ENCODE measurements around the gene TTC3. TPM values are rescaled to one million over a fixed set of nuclear protein-coding genes. Genes with fewer than 3 reads are reported as not detected.

The TTC3 gene
- total and polyA plus RNA-seq, 2 experiments from 2014 or later, result 146 to 196 TPM

- Histone ChIP-seq H3K9me2 (replicated peaks; ENCODE audit: insufficient read depth) (no peaks in the 10 kb centered on the region), H3K4me1 (ENCODE audit: insufficient read depth) (no peaks in the 10 kb centered on the region), H2AFZ (no peak overlapping the region), H3K79me2 (peaks cover 3% of the 10 kb centered on the region), H3K36me3 (replicated peaks; ENCODE audit: insufficient read depth, low read depth) (no peaks in the 10 kb centered on the region), H3K27me3 (no peaks in the 10 kb centered on the region), H4K20me1 (ENCODE audit: insufficient read depth, poor library complexity, severe bottlenecking) (no peaks in the 10 kb centered on the region), H3K4me2 (no peak overlapping the region), H3K4me3 (no peak overlapping the region), H3K9me3 (ENCODE audit: low read depth) (no peaks in the 10 kb centered on the region), H3K27ac (no peak overlapping the region)
- DNase-seq (ENCODE audit: low spot score), result no peak
- TF ChIP-seq EZH2phosphoT487 (IDR thresholded peaks at IDR 0.05; ENCODE audit: low read depth, severe bottlenecking, unreplicated experiment) (no peak), CTCF (IDR thresholded peaks at IDR 0.05; ENCODE audit: poor library complexity) (no peak), EZH2 (IDR thresholded peaks at IDR 0.05; ENCODE audit: borderline replicate concordance) (no peak)
- 95% methylated on average over 9 of the region's 9 CpGs for WGBS (ENCODE audit: low lambda C conversion rate, missing lambda C conversion rate)
Observed at GRCh38 chr21:37233551-37234146, 160.6 kb downstream of the TTC3 start.

GRCh38 chr21:37237346-37237745 is 164.3 kb downstream of the TTC3 start:
- H3K4me3 ChIP-seq, result no peak overlapping the region
- H3K4me1 ChIP-seq (ENCODE audit: insufficient read depth), result no peaks in the 10 kb centered on the region
- TF ChIP-seq EZH2phosphoT487 (IDR thresholded peaks at IDR 0.05; ENCODE audit: low read depth, severe bottlenecking, unreplicated experiment) (no peak), CTCF (IDR thresholded peaks at IDR 0.05; ENCODE audit: poor library complexity) (no peak), EZH2 (IDR thresholded peaks at IDR 0.05; ENCODE audit: borderline replicate concordance) (no peak)
- H4K20me1 ChIP-seq (ENCODE audit: insufficient read depth, poor library complexity, severe bottlenecking), result no peaks in the 10 kb centered on the region
- no peaks in the 10 kb centered on the region for H3K9me2 ChIP-seq (replicated peaks; ENCODE audit: insufficient read depth)
- H3K27me3 ChIP-seq, result no peaks in the 10 kb centered on the region
- H3K4me2 ChIP-seq, result no peak overlapping the region
- peaks cover 31% of the 10 kb centered on the region for H3K79me2 ChIP-seq
- no peaks in the 10 kb centered on the region for H3K9me3 ChIP-seq (ENCODE audit: low read depth)
- DNase-seq (ENCODE audit: low spot score), result no peak
- no peak overlapping the region for H3K27ac ChIP-seq
- no peak overlapping the region for H2AFZ ChIP-seq
- 94% methylated on average over 2 of the region's 2 CpGs for WGBS (ENCODE audit: low lambda C conversion rate, missing lambda C conversion rate)
- no peaks in the 10 kb centered on the region for H3K36me3 ChIP-seq (replicated peaks; ENCODE audit: insufficient read depth, low read depth)

GRCh38 chr21:37237764-37238163 is 164.7 kb downstream of the TTC3 start:
- no peak for TF ChIP-seq EZH2 (IDR thresholded peaks at IDR 0.05; ENCODE audit: borderline replicate concordance)
- H3K9me3 ChIP-seq (ENCODE audit: low read depth), result no peaks in the 10 kb centered on the region
- no peak for DNase-seq (ENCODE audit: low spot score)
- no peak overlapping the region for H2AFZ ChIP-seq
- no peaks in the 10 kb centered on the region for H3K36me3 ChIP-seq (replicated peaks; ENCODE audit: insufficient read depth, low read depth)
- WGBS (ENCODE audit: low lambda C conversion rate, missing lambda C conversion rate), result 82% methylated on average over 4 of the region's 4 CpGs
- peaks cover 4% of the 10 kb centered on the region for H4K20me1 ChIP-seq (ENCODE audit: insufficient read depth, poor library complexity, severe bottlenecking)
- H3K4me2 ChIP-seq, result no peak overlapping the region
- H3K27me3 ChIP-seq, result no peaks in the 10 kb centered on the region
- H3K79me2 ChIP-seq, result peaks cover 35% of the 10 kb centered on the region
- H3K27ac ChIP-seq, result no peak overlapping the region
- no peak overlapping the region for H3K4me3 ChIP-seq
- H3K4me1 ChIP-seq (ENCODE audit: insufficient read depth), result no peaks in the 10 kb centered on the region
- H3K9me2 ChIP-seq (replicated peaks; ENCODE audit: insufficient read depth), result no peaks in the 10 kb centered on the region

GRCh38 chr21:37240978-37241377 is 167.9 kb downstream of the TTC3 start:
- no peak for TF ChIP-seq EZH2phosphoT487 (IDR thresholded peaks at IDR 0.05; ENCODE audit: low read depth, severe bottlenecking, unreplicated experiment)
- no peak for TF ChIP-seq CTCF (IDR thresholded peaks at IDR 0.05; ENCODE audit: poor library complexity)
- no peak for TF ChIP-seq EZH2 (IDR thresholded peaks at IDR 0.05; ENCODE audit: borderline replicate concordance)
- Histone ChIP-seq H3K9me3 (ENCODE audit: low read depth) (no peaks in the 10 kb centered on the region), H3K79me2 (peaks cover 64% of the 10 kb centered on the region), H3K4me2 (no peak overlapping the region), H3K4me3 (no peak overlapping the region), H3K4me1 (ENCODE audit: insufficient read depth) (peaks cover 4% of the 10 kb centered on the region), H3K36me3 (replicated peaks; ENCODE audit: insufficient read depth, low read depth) (no peaks in the 10 kb centered on the region), H3K27ac (no peak overlapping the region), H3K27me3 (no peaks in the 10 kb centered on the region), H2AFZ (no peak overlapping the region), H3K9me2 (replicated peaks; ENCODE audit: insufficient read depth) (no peaks in the 10 kb centered on the region), H4K20me1 (ENCODE audit: insufficient read depth, poor library complexity, severe bottlenecking) (peaks cover 7% of the 10 kb centered on the region)
- no peak for DNase-seq (ENCODE audit: low spot score)
- WGBS (ENCODE audit: low lambda C conversion rate, missing lambda C conversion rate), result 87% methylated on average over 8 of the region's 8 CpGs
